ENCODE data around the gene PDE4D.

Gene PDE4D

DNA sequence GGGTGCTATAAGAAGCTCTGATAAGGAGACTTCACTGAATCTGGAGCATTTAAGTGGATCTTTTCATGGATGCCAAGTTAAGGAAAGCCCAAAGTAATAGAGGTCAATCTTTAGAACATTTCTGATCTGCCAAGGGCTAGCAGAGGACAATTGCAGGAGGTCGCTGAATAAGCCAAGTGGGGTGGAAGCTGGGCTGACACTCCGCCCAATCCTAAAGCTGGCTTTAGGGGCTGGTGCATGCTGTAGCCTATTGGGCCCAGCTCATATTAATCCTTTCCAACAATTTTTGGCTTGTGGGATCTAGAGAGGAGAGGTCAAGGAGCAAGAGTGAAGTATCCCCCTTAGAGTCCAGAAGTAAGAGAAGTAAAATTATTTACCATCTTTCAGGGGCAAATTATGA is 784.1 kb downstream of the PDE4D start:
- DNase-seq (ENCODE audit: low read depth, low spot score), result no peak

DNA sequence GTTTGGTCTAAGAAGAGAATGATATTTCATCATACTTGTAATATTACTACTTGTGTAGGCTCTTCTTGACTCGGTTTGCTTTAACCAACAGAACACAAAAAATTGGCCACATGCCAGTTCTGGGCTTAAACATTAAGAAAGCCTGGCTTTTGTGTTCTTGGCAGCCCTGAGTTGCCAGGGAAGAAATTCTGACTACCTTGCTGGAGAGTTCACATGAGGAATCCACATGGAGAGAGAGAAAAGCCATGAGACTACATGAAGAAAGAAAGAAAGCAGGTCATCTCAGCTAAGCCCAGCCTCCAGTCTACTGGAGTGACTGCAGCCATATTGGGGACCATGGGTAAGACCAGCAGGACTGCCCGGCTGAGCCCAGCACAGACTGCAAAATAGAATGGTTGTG is 785.8 kb downstream of the PDE4D start:
- no peak for DNase-seq (ENCODE audit: low read depth, low spot score)

- DNase-seq (ENCODE audit: low read depth, low spot score), result no peak
These were observed 789.0 kb downstream of the PDE4D start for GRCh38 chr5:59104400-59105127.

DNA sequence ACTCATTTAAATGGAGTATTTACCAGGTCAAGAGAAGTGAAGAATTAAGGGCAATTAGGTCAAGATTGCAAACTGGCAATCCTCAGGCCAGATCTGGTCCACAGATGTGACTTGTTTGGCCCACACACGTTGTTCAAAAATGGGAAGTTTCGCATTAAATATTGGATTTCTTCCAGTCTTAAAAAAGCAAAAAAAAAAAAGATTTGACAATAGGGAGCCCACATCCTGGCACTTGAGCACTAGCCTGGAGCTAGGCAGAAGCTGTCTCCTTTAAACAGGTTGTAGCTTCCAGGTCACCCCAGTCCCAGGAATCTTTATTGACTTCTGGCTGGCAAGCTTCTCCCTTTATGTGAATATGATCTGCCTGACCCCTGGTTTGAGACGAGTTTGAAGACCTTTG is 790.2 kb downstream of the PDE4D start:
- DNase-seq (ENCODE audit: low read depth, low spot score), result no peak

DNA sequence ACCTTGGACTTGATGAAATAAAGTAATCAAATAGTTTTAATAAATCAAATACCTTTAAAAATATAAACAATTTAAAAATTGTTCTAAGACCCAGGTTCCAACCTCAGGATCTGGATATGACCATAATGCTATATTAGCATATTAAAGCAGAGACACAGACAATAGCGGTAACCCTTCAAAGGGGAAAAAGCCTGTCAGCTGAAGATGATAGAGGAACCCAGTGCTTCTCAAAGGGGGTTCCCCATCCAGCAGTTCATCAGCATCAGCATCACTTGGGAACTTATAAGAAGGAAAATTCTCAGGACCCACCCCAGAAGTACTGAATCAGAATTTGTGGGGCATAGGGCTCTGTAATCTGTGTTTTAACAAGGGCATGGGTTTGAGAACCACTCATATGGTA is 791.1 kb downstream of the PDE4D start:
- no peak for DNase-seq (ENCODE audit: low read depth, low spot score)

GRCh38 chr5:59100875-59101274 is 792.7 kb downstream of the PDE4D start:
- DNase-seq (ENCODE audit: low read depth, low spot score), result no peak

- no peak for DNase-seq (ENCODE audit: low read depth, low spot score)
These were observed 793.6 kb downstream of the PDE4D start for GRCh38 chr5:59099995-59100345.

GRCh38 chr5:59099270-59099994 is 794.1 kb downstream of the PDE4D start:
- DNase-seq (ENCODE audit: low read depth, low spot score), result no peak

- DNase-seq (ENCODE audit: low read depth, low spot score), result no peak
These were observed 794.8 kb downstream of the PDE4D start for GRCh38 chr5:59098743-59099142.

DNA sequence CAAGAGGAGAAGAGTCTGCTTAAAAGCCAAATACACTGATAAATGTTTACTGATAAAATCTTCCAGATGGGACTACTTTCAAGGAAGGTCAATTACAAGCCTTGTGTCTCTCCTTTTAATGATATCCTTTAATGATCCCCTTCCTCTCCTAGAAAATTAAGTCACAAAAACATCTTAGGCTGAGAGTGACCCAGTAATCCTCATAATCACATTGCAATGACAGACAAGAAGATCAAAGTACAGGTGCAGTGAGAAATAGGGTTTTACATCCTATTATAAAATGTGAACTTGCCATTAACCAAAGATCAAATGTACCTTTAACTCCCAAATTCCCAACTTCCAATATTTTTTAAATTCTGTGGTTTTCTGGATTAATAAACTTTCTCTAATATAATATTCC is 795.8 kb downstream of the PDE4D start:
- no peak for DNase-seq (ENCODE audit: low read depth, low spot score)

DNA sequence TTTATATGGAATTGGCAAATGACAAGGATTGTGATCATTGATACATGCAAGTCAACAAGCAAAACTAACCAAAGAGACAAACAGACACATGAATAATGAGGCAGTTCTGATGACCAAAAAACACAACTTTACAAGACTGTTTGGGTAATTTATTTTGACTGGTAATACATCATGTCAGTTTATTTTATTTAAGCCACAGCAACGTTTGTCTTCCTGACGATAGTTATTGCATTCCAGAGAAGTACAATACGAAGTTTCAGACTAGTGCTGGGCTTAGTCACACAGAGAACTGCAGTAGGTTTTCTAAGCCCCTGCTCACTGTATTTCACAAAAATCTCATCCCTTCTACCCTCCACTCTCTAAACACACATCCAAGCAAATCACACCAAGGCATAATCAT is 796.4 kb downstream of the PDE4D start:
- DNase-seq (ENCODE audit: low read depth, low spot score), result no peak

DNA sequence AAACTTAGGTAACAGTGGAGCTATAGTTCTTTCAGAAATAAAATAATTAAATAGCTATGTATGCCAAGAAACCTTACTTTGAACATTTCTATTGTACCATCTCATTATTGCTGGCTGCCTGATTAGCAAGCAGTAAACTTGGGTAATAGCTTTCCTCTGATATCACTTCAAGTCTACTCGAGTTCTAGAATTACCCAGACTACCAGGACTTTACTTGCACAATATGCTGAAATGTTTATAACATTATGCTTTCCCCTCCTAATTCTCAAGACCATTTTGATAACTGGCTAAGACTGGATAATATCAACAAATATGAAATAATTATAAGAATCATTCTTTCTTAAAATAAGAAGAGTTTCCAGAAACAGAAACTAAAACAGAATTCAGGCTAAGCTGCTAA is 798.0 kb downstream of the PDE4D start:
- DNase-seq (ENCODE audit: low read depth, low spot score), result no peak

DNA sequence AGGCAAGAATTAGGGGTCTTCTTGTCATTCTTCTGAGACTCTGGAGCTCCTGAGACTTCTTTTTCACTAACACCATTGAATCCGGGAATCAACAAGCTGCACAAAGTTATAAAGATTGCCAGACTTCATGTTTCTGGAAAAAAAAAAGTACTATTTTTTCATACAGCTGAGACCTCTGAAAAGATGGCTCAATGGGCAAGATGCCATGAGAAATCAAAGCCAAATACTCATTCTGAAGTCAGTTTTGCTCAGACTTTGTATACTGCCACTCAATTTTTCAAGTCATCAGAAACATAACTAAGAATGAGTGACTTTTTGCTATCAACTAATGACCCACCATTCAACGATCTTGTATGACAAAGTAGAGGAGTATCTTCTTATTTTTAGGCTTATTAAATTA is 798.7 kb downstream of the PDE4D start:
- DNase-seq (ENCODE audit: low read depth, low spot score), result no peak

GRCh38 chr5:59093329-59093728 is 800.2 kb downstream of the PDE4D start:
- no peak for DNase-seq (ENCODE audit: low read depth, low spot score)

GRCh38 chr5:59092758-59093157 is 800.8 kb downstream of the PDE4D start:
- no peak for DNase-seq (ENCODE audit: low read depth, low spot score)

- DNase-seq (ENCODE audit: low read depth, low spot score), result no peak
These were observed 801.6 kb downstream of the PDE4D start for GRCh38 chr5:59091965-59092364.

DNA sequence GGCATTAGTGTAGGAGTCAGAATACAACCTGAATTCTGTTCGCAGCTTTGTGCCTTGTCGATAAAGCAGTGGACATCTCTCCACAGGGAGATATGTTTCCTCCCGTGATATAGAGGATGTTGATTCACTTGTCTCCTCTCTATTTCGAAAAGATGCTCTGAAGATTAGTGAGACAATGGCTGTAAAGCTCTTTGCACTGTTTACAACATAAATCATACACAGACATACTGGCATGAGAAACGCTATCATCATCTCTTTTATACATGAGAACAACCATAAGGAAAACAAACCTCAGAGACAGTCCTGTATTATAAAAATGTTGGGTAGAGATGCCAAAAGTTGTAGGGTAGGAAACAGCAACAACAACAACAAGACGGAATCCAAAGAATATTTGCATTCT is 803.2 kb downstream of the PDE4D start:
- DNase-seq (ENCODE audit: low read depth, low spot score), result no peak

DNA sequence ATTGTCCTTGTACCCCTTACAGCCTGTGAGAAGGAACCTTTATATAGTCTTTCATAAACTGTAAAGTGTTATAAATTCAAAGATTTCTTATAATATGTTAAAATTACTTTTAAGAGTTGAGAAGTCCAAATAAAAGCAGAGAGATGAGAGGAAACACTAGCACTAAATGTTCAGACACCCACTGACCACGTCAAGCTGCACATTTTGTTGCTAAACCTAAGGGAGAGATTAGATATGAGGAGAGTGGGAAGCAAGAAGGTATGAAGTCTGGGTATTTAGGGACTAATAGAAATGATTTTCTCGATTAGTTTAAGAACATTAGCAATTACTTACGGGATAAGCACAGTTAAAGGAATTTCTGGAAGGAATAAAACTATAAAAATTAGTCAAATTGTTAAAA is 803.8 kb downstream of the PDE4D start:
- DNase-seq (ENCODE audit: low read depth, low spot score), result no peak

GRCh38 chr5:59088546-59088945 is 805.0 kb downstream of the PDE4D start:
- DNase-seq (ENCODE audit: low read depth, low spot score), result no peak

DNA sequence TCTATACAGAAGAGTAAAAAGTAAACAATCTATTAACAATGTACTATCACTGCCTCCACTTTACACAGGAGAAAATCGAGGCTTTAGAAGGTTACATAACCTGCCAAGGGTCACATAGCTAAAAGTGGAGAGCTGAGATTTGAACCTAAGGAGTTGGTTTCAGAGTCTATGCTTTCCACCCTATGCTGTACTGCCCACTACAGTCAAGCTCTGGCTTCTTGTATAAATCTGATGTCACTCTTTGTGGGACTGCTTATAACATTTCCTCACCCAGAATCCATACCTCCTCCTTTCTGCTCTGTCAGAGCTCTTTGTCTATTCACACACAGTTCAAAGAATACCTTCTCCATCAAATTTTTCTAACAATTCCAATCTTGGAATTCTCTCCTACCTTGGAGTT is 807.5 kb downstream of the PDE4D start:
- DNase-seq (ENCODE audit: low read depth, low spot score), result no peak

DNA sequence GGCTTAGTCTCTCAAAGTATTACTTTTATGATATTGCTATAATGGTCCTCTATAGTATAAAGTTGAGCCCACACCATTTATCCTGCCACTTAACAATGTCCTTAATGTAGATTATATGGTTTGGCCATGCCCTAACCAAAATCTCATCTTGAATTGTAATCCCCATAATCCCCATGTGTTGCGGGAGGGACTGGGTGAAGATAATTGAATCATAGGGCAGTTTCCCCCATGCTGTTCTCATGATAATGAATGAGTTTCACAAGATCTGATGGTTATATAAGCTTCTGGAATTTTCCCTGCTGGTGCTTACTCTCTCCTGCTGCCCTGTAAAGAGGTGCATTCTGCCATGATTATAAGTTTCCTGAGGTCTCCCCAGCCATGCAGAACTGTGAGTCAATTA is 811.8 kb downstream of the PDE4D start:
- DNase-seq (ENCODE audit: low read depth, low spot score), result no peak

DNA sequence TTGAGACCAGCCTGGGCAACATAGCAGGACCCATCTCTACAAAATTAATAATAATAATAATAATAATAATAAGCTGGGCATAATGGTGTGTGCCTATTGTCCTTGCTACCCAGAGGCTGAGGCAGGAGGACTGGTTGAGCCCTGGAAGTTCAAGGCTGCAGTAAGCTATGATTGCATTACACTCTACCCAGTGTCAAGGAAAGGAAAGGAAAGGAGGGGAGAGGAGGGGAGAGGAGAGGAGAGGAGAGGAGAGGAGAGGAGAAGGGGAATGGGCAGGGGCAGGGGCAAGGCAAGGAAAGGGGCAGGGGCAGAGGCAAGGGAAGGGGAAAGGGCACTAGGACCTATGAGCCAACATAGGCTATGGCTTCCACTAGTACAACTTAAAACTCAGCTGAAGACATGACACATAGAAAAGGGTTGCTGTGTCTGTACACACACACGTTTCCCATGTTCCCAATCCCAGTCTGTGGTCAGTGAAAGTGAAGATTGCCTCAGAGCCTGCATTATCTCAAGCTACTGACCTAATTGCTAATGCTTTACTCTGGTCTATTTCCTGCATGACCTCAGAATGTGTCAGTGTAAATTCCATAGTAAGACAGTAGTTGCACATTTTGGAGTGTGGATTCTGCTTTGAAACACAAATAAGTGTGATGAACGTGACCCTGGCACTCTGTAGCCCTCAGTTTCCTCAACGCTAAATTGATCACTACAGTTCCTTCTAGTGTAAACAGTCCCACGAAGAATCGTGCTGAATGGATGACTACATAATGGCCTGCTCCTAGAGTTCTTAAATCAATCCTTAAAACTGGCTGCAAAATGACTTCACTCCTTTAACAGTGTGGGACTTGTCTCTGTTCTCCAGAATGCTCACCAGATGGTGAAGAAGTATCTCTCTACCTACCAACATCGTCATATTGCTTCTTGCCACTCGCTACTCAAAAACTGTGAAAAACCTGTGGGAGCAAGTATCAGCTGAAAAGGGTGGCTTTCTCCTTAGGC is 813.6 kb downstream of the PDE4D start:
- no peak for DNase-seq (ENCODE audit: low read depth, low spot score)

Data from activated naive CD8-positive, alpha-beta T cell treated with anti-CD3 and anti-CD28 coated beads, Interleukin-2, amount 50 U/mL, for 16 hours (primary cell).